HEK293T (cell line): ENCODE results near the gene USP32.

Experiments
- ARNT ChIP-seq: fragments of 450-650 bp; IDR thresholded peaks from 2 replicates; pipeline ENCODE4 v1.6.1; 2017; ENCODE audit warnings: mild to moderate bottlenecking
- BHLHE40 ChIP-seq: fragments of 450-650 bp; IDR thresholded peaks from 2 replicates; pipeline ENCODE4 v1.6.1; 2016; ENCODE audit warnings: mild to moderate bottlenecking, moderate library complexity, borderline replicate concordance
- ELF4 ChIP-seq: fragments of 450-650 bp; IDR thresholded peaks from 2 replicates; pipeline ENCODE4 v1.6.1; 2017; ENCODE audit warnings: antibody characterized with exemption
- FOXK2 ChIP-seq: fragments of 450-650 bp; IDR thresholded peaks from 2 replicates; pipeline ENCODE4 v1.6.1; 2016; ENCODE audit warnings: mild to moderate bottlenecking
- NFRKB ChIP-seq: fragments of 450-650 bp; IDR thresholded peaks from 2 replicates; pipeline ENCODE4 v1.6.1; 2016; ENCODE audit warnings: mild to moderate bottlenecking, moderate library complexity
- SP1 ChIP-seq: fragments of 450-650 bp; IDR thresholded peaks from 2 replicates; pipeline ENCODE4 v1.6.1; 2017
- SUZ12 ChIP-seq: fragments of 450-650 bp; IDR thresholded peaks from 2 replicates; pipeline ENCODE4 v1.6.1; 2016; ENCODE audit warnings: mild to moderate bottlenecking
- TARDBP ChIP-seq: fragments of 450-650 bp; IDR thresholded peaks from 2 replicates; pipeline ENCODE4 v1.6.1; 2016

GRCh38 chr17:60293580-60294335 lies 98.2 kb downstream of the USP32 start:
- no peak for TF ChIP-seq SP1
- TF ChIP-seq ELF4: no peak
- TF ChIP-seq FOXK2: no peak
- TF ChIP-seq SUZ12: no peak
- no peak for TF ChIP-seq BHLHE40
- no peak for TF ChIP-seq TARDBP
- TF ChIP-seq ARNT: no peak
- no peak for TF ChIP-seq NFRKB
